Activated naive CD4-positive, alpha-beta T cell (primary cell): ENCODE results near the gene PTK6.
"Not testable (repeated sequence)": the region's sequence is repeated elsewhere in the genome, so short reads cannot be mapped to it uniquely, and the experiment has no call there.

ENCODE experiments used
- DNase-seq, 4 experiments: peaks; one replicate each; lab custom pipeline; 2025; lab: John Stamatoyannopoulos, UW

PTK6 gene

DNA sequence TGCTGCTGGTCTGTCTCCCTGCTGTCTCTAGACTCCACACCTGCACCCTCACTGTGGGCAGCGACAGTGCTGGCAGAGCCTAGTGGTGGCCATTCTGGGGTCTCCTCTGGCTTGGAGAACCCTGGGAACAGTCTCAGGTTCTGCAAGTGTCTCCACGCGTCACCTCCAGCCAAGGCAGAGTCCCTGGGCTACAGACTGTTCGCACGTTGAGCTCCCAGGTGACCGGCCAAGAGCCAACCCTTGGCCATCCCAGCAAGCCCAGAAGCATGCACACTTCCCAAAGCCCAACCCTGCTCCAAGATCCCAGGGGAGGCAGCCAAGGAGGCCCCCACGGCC is 43.1 kb downstream of the PTK6 start:
- no peak for DNase-seq

DNA sequence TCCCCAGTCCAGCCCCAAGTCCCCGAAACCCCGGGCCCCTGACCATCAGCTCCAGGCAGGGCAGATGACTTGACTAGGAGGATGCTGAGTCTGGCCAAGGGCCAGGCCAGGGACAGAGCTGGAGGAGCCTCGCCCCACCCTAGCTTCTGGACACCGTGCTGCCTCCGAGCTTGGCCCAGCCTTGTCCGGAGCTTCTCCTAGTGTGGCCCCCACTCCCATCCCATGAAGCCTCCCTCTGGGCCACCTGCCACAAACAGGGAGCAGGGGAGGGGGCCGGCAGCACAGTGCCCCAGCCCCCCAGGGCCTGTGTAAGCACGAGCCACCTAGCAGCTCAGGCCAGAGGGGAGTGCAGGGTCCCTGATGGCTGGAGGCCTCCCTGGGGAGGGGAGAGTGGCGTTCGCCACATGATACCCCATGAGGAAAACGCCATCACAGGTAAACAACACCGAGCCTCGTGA is 43.6 kb downstream of the PTK6 start:
- no peak for DNase-seq

DNA sequence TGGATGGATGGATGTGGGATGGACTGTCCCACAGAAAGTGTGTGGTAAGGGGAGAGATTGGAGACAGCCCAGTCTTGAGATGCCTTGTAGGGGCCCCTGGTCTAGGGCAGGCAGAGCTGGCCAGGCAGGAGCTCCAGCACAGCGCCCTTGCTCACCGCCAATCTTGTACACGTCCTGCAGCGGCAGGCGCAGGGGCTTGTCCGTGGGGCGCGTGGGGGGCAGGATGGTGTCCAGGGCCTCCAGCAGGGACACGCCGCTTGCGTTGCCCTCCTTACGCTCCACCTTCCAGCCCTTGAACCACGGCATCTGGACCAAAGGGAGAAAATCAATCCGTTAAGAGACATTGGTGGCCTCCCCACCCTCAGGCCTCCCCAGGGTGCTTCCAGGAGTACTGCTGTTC is 44.2 kb downstream of the PTK6 start:
- DNase-seq = no peak

- no peak for DNase-seq
Measured at GRCh38 chr20:63492518-63492917, 44.7 kb downstream of the PTK6 start.

DNA sequence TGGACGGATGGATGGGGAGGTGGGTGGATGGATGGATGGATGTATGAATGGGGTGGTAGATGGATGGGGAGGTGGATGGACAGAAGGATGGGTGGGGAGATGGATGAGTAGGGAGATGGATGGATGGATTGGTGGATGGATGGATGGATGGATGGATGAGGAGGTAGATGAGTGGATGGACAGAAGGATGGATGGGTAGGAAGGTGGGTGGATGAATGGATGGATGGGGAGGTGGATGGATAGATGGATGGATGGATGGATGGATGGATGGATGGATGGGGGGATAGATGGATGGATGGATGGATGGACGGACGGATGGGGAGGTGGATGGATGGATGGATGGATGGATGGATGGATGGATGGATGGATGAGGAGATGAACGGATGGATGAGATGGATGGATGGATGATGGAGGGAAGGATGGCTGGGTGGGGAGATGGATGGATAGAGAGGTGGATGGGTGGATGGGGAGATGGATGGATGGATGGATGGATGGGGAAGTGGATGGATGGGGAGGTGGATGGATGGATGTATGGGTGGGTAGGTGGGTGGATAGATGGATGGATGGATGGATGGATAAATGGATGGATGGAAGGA is 45.4 kb downstream of the PTK6 start:
- DNase-seq = no peak

DNA sequence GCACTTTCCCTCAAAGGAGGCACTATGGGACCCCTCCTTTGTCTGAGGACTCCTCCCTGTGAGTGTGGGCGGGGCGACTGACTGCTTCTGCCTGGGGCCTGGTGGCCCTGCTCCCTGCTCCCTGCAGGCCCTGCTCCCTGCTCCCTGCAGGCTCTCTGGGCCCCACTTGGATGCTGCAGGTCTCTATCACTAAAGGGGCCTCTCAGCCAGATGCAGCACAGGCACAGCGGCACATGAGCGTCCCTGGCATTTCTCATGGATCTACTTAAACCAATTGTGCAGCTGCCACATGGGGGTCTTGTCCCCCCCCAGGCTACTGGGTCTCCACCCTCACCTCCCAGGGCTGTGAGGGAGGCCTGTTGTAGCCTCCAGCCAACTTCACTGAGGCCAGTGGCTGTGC is 46.1 kb downstream of the PTK6 start:
- DNase-seq = no peak

- no peak for DNase-seq
Measured at GRCh38 chr20:63490416-63490815, 46.8 kb downstream of the PTK6 start.

DNA sequence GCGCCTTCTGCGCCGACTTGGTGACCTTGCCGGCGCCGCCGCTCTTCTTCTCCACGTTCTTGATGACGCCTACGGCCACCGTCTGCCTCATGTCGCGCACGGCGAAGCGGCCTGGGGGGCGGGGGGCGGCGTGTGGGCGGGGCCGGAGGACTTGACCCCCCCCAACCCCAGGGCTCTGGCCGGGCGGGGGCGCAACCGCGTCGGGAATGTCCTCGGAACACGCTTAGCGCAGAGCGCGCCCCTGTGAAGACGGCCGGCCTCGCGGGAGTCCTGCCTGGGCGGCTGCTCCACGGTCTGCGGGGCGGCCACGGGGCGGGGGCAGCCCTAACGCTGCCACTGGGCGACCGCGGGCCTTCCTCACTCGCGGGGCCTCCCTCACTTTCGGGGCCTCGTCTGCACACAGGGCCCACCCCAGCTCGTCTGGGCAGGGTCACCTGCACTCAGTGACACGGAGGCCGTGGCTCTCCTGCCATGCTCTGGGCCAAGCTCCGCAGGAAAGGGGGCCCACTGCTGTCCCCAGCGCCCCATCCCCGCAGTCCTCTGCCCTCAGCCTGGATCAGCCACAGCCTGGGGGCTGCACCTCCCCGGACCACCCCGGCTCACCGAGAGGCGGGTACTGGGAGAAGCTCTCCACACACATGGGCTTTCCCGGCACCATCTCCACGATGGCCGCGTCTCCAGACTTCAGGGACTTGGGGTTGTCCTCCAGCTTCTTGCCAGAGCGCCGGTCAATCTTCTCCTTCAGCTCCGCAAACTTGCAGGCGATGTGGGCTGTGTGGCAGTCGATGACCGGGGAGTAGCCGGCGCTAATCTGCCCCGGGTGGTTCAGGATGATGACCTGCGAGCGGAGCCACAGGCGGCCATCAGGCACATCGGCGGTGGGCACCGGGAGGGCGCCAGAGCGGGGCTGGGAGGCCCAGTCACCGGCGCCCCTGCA is 48.6 kb downstream of the PTK6 start:
- DNase-seq = no peak

- DNase-seq = no peak
Measured at GRCh38 chr20:63487781-63488241, 49.4 kb downstream of the PTK6 start.

GRCh38 chr20:63487116-63487764 is 49.9 kb downstream of the PTK6 start:
- DNase-seq = no peak

DNA sequence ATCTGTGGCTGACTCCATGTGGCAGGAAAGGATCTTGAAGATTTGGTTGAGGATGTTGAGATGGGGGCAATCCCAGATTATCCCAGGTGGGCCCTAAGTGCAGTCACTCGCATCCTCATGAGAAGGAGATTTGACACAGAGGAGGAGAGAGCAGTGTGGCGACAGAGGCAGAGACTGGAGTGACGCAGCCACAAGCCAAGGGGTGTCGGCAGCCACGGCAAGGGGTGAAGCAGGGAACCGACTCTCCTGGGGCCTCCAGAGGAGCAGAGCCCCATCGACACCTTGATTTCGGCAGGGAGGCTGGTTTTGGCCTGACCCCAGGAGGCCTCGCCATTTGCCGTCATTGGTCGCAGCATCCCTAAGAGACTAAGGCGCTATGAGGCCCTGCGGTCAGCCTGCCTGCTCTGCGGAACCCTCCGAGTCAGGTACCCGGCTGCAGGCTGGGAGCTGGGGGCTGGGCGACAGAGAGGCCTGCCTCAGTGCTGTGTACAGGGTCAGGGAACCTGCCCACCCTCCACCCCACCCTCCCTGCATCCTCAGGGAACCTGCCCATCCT is 50.8 kb downstream of the PTK6 start:
- no peak for DNase-seq

- no peak for DNase-seq
Measured at GRCh38 chr20:63484651-63485403, 52.3 kb downstream of the PTK6 start.

DNA sequence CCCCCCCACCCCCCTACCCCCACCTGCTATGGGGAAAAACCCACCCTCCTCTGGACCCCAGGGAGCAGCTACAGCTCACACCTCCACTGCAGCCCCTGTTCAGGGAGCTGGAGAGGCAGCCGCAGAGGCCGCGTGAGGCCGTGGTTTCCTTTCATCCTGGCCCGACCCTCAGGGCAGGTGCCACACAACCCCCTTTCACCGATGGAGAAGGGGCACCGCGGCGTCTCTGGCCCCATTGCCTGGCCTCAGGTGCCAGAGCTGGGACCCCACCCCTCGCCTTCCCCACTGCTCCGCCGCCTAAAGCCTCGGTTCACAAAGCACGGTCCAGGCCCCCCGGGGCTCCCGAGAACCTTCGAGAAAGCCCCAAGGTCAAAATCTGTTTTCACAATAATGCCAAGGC is 52.9 kb downstream of the PTK6 start:
- no peak for DNase-seq

- DNase-seq = no peak
Measured at GRCh38 chr20:63483834-63484233, 53.3 kb downstream of the PTK6 start.

GRCh38 chr20:63482021-63482587 is 55.1 kb downstream of the PTK6 start:
- DNase-seq = no peak

DNA sequence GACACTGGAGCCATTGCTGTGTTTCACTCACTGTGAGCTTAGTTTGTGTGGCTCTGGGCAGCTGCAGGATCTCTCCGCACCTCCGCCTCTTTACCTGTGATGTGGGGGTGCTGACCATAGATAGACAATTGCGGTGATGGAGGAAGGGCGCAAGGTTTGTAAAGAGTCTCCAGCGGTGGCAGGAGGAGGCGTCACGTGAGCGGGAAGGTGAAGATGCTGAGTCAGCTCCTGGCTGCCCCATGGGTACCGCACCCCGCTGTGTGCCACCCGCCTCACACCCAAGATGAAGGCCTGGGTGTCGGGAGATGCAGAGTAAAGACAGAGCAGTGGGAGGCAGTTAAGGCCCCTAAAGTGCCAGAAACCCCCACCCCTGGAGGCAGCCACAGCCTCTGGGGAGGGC is 55.7 kb downstream of the PTK6 start:
- DNase-seq = no peak

DNA sequence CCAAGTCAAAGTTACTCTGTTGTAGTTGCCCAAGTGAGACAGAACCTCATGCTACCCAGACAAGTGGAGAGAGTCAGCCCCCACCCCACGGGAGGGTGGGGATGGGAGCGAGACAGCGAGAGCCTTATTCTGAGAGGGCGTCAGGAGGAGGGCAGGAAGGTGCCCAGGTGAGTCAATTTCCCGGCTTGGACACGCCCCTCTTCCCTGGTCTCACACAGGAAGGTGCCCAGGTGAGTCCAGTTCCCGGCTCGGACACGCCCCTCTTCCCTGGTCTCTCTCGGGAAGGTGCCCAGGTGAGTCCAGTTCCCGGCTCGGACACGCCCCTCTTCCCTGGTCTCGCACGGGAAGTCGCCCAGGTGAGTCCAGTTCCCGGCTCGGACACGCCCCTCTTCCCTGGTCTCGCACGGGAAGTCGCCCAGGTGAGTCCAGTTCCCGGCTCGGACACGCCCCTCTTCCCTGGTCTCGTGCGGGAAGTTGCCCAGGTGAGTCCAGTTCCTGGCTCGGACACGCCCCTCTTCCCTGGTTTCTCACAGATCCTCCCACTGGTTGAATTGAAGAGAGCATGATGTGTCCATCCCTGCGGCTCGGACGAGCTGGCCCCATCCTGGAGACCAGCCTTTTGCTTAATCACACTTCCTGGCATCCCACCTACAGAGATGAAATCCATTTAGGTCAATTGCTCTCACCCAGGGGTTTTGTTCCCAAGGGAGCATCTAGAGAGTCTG is 57.3 kb downstream of the PTK6 start:
- not testable (repeated sequence) for DNase-seq

DNA sequence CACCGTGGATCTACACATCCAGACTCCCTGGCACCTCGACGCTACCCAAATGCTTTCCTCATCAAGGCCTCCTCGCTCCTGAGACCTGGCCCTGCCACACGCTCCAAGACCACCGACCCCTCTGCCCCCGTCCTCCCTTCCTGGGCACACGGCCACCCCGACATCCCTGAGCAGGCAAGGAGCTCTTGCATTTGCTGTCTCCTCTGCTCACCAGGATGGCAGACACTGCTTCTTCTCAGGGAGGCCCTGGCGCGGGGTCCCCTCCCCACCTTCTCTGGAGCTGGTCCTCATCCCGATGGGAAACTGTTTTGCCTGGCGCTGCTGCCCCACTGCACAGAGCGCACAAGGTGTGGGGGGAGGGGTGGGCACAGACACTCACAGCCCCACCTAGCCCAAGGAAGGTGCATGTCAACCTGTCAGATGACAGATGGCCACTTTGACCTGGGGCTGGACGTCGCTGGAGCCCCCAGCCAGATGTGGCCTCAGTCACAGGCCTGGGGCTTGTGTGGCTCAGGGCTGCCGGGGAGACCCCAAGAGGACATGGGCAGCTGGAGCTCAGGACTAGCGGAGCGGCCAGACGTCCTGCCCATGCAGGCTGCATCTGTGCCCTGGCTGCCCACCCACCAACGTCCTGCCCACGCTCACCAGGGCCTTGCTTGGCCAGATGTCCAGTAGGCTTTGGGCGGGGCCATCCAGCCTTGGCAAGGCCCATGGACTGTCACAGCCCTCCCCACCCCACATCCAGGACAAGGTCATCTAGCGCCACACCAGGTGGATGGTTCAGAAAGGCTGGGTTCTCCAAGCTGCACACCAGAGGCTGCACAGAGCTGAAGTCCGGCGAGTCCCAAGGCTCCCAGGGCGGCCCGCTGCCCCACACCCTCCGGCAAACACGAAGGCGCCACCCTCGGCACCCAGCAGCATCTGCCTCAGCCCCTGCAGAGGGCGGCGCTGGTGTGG is 58.6 kb downstream of the PTK6 start:
- DNase-seq = no peak
